Skeletal muscle satellite cell (primary cell): Measurements from ENCODE around the gene GPR149.

Source experiments
- H3K27me3 ChIP-seq: 2 replicates; pipeline ENCODE4 v1.7.0; 2013; ENCODE audit warnings: low read length; ENCODE audit not compliant: control insufficient read depth, insufficient read depth
- H3K36me3 ChIP-seq: 2 replicates; pipeline ENCODE4 v1.7.0; 2013; ENCODE audit warnings: mild to moderate bottlenecking, control low read depth, low read length; ENCODE audit not compliant: insufficient read depth
- H3K4me1 ChIP-seq: 2 replicates; pipeline ENCODE4 v1.7.0; 2013; ENCODE audit warnings: low read length; ENCODE audit not compliant: control insufficient read depth, insufficient read depth
- H3K4me2 ChIP-seq: 2 replicates; pipeline ENCODE4 v1.7.0; 2013; ENCODE audit warnings: mild to moderate bottlenecking, low read length
- H3K4me3 ChIP-seq: 2 replicates; pipeline ENCODE4 v1.7.0; 2013; ENCODE audit warnings: low read length
- H3K9ac ChIP-seq: 2 replicates; pipeline ENCODE4 v1.7.0; 2013; ENCODE audit warnings: mild to moderate bottlenecking, low read depth, low read length, moderate library complexity
- H3K9me3 ChIP-seq: replicated peaks from 2 replicates; pipeline ENCODE4 v1.7.0; 2013; ENCODE audit warnings: mild to moderate bottlenecking, control low read depth, low read length

Gene GPR149

DNA sequence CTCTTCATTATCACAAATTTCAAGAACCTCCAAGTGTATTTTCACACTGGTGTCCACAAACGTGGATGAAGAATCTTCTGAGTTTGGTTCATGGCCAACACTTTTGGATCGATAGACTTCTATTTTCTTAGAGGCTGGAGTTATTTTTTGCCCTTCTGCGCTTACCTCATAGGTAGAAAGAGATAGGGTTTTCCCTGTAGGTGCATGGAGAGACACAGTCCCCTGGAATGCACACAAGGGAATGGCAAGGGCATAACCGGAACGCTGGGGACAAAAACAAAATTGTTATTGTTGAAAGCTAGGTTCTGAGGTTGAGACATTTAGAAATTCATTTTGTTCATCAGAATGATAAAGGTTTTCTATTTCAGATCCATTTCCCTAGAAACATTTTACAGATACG, 92.0 kb downstream of the GPR149 start:
- no peak overlapping the region for H3K4me3 ChIP-seq
- no peaks in the 10 kb centered on the region for H3K27me3 ChIP-seq
- no peaks in the 10 kb centered on the region for H3K36me3 ChIP-seq
- H3K4me1 ChIP-seq: peaks cover 3% of the 10 kb centered on the region
- no peaks in the 10 kb centered on the region for H3K9me3 ChIP-seq
- H3K4me2 ChIP-seq: no peak overlapping the region
- no peak overlapping the region for H3K9ac ChIP-seq

DNA sequence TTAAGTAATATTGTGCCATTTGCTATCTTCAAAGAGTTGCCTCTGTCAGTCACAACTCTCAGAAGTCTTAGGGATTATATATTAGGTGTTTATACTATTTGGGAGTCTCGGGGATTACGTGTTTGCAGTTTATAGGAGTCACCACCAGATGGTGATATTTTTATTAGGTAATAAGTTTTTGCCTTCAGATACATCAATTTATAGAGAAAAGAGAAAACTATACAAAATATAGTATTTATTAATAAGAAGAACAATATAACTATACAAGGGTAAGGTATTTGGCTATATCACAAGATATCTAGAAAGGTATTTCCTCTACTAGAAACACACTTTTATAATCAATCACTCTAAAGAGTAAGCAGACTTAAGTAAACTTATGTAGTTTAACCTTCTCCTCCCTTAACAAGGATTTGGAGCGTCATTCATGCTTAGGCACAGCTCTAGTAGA, 95.0 kb downstream of the GPR149 start:
- H3K4me1 ChIP-seq: peaks cover 3% of the 10 kb centered on the region
- no peaks in the 10 kb centered on the region for H3K9me3 ChIP-seq
- H3K9ac ChIP-seq: no peak overlapping the region
- no peak overlapping the region for H3K4me3 ChIP-seq
- no peak overlapping the region for H3K4me2 ChIP-seq
- H3K36me3 ChIP-seq: no peaks in the 10 kb centered on the region
- H3K27me3 ChIP-seq: no peaks in the 10 kb centered on the region

DNA sequence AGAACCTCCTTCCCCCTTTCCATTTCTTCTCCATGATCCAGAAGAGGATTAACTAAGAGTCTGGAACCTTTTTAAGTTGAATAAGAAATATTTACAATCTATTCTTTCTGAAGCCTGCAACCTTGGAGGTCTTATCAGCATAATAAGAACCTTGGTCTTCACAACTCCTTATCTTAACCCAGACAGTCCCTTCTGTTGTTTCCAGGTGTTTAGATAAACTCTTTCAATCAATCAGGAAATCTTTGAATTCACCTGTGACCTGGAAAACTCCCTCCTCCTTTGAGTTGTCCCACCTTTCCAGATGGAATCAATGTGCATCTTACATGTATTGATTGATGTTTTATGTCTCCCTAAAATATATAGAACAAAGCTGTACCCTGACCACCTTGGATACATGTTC, 102.1 kb downstream of the GPR149 start:
- H3K9ac ChIP-seq: no peak overlapping the region
- no peaks in the 10 kb centered on the region for H3K9me3 ChIP-seq
- H3K27me3 ChIP-seq: no peaks in the 10 kb centered on the region
- H3K4me2 ChIP-seq: no peak overlapping the region
- H3K4me1 ChIP-seq: peaks cover 7% of the 10 kb centered on the region
- H3K36me3 ChIP-seq: no peaks in the 10 kb centered on the region
- no peak overlapping the region for H3K4me3 ChIP-seq

DNA sequence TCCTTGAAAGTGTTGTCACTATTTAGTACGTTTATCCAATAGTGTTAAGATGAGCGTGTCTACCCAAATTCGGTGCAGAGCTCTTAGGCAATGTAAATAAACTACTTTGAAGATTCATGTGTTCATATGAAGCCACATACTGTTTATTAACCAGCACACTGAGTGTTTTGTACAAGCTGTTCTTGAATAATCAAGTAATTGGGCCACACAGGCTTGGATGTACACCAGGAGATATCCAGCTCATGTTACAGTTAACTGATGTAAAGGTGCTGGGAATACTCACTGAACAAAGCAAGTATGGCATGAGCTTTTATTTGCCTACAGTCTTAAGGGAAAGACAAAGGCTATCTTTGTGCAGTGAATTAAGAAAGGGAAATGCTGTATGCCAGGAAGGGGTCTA, 105.1 kb downstream of the GPR149 start:
- Histone ChIP-seq H3K9me3 (no peaks in the 10 kb centered on the region), H3K36me3 (peaks cover 3% of the 10 kb centered on the region), H3K4me2 (peak overlapping the region; percentile 82), H3K9ac (peak overlapping the region; percentile 90), H3K27me3 (no peaks in the 10 kb centered on the region), H3K4me3 (peak overlapping the region; percentile 81), H3K4me1 (peaks cover 15% of the 10 kb centered on the region)

DNA sequence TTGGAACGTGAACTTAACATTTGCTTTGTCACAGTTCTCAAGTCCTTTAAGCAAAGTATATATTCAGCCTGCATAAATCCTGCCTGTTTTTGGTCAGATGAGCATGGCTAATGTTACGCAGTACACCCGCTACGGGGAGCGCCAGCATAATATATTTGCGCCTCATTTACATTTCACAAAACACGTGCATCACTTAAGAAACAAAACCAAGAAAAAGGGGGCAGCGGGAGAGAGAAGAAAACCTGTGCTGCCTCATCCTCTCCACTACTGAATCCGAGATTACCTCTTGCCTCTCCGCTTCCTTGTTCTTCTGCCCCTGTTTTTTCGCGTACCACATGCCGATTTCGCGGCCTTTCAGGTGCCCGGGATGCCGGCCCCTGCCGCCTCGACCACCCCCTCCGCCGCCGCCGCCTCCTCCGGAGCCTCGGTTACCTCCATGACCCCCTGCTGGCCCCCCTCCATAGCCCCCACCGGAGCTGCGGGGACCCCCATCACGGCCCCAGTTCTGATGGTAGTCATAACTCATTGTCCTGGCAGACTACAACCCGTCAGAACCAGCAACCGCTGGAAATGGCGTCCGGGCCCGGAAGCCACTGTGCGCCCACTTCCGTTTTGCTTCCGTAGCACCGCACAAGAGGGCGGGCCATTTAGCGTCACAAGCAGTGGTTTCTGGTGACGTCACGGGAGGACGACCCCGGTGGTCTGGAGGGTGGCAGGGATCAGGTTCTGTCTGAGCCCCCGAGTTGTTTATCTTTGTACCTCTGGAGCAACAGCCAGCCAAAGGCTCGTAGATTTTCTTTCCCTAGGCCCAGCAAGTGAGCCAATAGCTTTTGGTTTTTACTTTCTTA, 105.9 kb downstream of the GPR149 start, which contains the start of gene DHX36:
TSS of gene DHX36 (minus strand) at position 597 of the 848 bp plus-strand sequence. CDS start at position 526, 71 bp downstream.
- H3K4me3 ChIP-seq: peak within 1 kb of the TSS; percentile 81

DNA sequence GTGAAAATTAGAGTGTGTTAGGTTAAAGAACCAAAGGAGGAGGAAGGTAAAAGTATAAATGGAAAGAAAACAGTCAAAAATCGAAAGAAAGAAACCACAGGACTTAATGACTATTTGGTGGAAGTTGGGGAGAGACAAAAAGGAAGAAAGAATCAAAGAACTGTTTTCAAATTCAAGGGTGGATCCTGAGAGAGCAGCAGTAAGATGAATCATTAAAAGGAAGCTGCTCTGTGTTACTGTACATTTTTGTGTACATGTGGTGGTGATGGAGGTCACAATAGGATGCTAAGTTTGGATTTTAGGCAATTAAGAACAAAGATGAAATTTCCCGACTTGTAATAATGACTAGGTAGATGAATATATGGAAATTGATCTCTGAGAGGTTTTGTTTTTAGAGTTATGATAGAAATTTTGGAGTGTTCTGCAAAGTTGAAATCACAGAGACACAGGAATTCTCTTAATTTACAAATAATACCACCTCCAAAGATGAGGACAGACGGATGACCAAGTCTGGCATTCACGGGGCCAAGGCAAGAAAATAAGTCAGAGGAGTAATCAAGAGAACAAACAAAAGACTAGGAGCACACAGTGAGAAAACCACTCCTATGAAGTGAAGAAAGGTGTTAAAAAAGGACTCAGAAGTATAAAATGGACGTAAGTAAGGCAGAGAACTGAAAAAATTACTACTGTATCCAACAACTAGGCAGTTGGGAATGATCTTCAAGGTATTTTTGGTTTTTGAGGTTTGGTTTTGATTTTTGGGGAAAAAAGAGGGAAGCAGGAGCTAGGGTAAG, 112.8 kb downstream of the GPR149 start:
- H3K4me3 ChIP-seq: no peak overlapping the region
- H3K9ac ChIP-seq: no peak overlapping the region
- no peaks in the 10 kb centered on the region for H3K9me3 ChIP-seq
- H3K36me3 ChIP-seq: peaks cover 23% of the 10 kb centered on the region
- H3K4me1 ChIP-seq: peaks cover 17% of the 10 kb centered on the region
- H3K27me3 ChIP-seq: no peaks in the 10 kb centered on the region
- no peak overlapping the region for H3K4me2 ChIP-seq

More for the DNA sequence above, 105.9 kb downstream of the GPR149 start, which contains the start of gene DHX36:
- H3K9ac ChIP-seq: peak within 1 kb of the TSS; percentile 90
- H3K36me3 ChIP-seq: peaks cover 3% of the 10 kb centered on the region
- no peaks in the 10 kb centered on the region for H3K9me3 ChIP-seq
- H3K27me3 ChIP-seq: no peaks in the 10 kb centered on the region
- H3K4me2 ChIP-seq: peak within 1 kb of the TSS; percentile 82
- H3K4me1 ChIP-seq: peaks cover 15% of the 10 kb centered on the region

DNA sequence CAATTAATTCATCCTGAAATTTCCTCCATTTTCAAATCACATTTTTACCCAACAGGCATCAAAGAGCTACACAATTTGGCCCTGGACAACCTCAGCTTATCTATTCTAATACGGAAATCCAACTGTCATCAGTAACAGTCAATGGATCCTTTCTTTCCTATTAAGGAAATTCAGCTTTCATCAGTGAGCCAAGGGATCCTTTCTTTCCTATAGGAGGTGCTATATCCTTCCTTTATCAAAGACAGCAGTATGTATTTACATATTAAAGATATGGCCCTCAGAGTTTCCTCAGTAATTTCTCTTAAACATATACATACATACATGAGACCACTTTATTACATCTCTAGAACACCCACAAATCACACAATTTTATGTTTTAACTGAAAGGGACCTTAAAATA, 115.8 kb downstream of the GPR149 start:
- no peaks in the 10 kb centered on the region for H3K27me3 ChIP-seq
- no peak overlapping the region for H3K4me2 ChIP-seq
- no peak overlapping the region for H3K4me3 ChIP-seq
- H3K9ac ChIP-seq: no peak overlapping the region
- peaks cover 27% of the 10 kb centered on the region for H3K36me3 ChIP-seq
- peaks cover 15% of the 10 kb centered on the region for H3K4me1 ChIP-seq
- H3K9me3 ChIP-seq: no peaks in the 10 kb centered on the region

DNA sequence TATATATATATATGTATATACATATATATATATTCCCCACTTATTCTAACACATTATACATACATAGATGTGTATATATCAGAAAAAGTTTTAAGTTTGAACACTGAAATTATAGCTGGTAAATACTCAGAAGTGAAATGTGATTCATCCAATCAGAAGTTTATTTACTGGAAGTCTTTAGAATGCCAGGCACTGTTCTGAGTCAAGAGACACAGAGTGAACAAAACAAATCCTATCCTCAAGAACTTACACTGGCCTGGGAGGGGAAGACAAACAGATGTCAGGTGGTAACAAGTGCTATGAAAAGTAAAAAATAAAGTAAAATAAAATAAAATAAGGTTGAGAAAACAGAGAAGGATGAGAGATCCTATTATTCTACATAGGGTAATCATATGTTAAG, 119.2 kb downstream of the GPR149 start:
- Histone ChIP-seq H3K4me1 (no peaks in the 10 kb centered on the region), H3K4me2 (no peak overlapping the region), H3K4me3 (no peak overlapping the region), H3K27me3 (no peaks in the 10 kb centered on the region), H3K9ac (no peak overlapping the region), H3K9me3 (no peaks in the 10 kb centered on the region), H3K36me3 (peaks cover 49% of the 10 kb centered on the region)

DNA sequence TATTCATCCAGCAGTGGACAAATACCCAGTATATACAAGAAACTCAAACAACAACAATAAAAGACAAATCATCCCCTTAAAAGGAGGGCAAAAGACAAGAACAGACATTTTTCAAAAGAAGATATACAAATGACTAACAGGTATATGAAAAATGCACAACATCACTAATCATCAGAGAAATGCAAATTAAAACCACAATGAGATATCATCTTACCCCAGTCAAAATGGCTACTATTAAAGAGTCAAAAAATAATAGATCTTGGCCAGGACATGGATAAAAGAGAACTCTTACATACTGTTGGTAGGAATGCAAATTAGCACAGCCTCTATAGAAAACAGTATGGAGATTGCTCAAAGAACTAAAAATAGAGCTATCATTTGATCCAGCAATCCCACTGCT, 122.6 kb downstream of the GPR149 start:
- Histone ChIP-seq H3K4me1 (no peaks in the 10 kb centered on the region), H3K9me3 (no peaks in the 10 kb centered on the region), H3K36me3 (peaks cover 64% of the 10 kb centered on the region), H3K4me3 (no peak overlapping the region), H3K4me2 (no peak overlapping the region), H3K27me3 (no peaks in the 10 kb centered on the region), H3K9ac (no peak overlapping the region)

DNA sequence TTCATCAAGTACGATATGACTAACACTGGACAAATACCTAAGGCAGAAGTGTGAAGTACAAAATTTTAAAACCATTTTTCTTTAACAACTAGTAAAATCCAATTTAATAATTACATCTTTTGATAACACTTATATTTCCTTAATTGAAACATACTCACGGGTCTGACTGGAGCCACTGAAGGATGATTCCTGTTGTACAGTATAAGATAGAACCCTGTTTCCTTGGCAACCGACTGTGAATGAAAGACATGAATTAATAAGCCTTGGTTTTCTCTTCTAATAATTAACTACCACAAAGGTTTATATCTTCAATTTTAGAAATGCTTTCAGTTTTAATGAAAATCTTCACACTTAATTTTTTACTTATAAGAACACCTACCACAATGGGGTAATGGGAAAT, 125.1 kb downstream of the GPR149 start:
- peaks cover 81% of the 10 kb centered on the region for H3K36me3 ChIP-seq
- no peak overlapping the region for H3K4me3 ChIP-seq
- no peak overlapping the region for H3K4me2 ChIP-seq
- H3K9ac ChIP-seq: no peak overlapping the region
- no peaks in the 10 kb centered on the region for H3K27me3 ChIP-seq
- H3K9me3 ChIP-seq: no peaks in the 10 kb centered on the region
- no peaks in the 10 kb centered on the region for H3K4me1 ChIP-seq

DNA sequence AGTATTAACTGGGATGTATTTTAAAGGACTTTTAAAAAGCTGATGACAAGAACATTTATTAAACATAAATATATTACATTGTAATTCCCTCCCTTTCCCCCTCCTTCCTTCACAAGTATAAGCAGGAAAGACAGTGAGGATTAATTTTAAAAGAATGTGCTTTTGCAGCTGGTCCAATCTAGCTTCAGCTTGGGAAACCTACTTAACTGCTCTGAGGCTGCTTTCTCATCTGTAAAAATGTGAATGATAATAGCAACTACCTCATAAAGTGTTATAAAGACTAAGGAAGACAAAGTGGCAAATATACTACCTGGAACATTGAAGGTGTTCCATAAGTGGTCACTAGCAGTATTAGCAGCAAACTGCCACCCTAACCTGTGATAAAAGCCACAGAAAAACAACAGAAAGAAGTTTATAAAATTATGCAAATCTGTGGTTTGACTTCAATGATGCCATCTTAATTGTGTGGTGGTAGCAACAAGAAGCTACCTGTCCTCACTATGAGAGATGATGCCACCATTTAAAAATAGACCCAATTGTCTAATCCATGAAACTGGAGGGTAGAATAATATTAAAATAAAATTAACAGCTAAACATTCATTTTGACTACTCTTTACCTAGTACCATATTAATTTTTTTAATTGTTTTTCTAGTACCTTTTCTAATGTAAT, 125.7 kb downstream of the GPR149 start:
- Histone ChIP-seq H3K36me3 (peaks cover 83% of the 10 kb centered on the region), H3K4me1 (no peaks in the 10 kb centered on the region), H3K4me3 (no peak overlapping the region), H3K9me3 (no peaks in the 10 kb centered on the region), H3K9ac (no peak overlapping the region), H3K27me3 (no peaks in the 10 kb centered on the region), H3K4me2 (no peak overlapping the region)
